CD4-positive, alpha-beta T cell (primary cell): ENCODE results near the gene LRRN1. TPM values are rescaled to one million over a fixed set of nuclear protein-coding genes. Genes with fewer than 3 reads are reported as not detected.
"Not testable (repeated sequence)": the region's sequence is repeated elsewhere in the genome, so short reads cannot be mapped to it uniquely, and the experiment has no call there.

ENCODE experiments used
- ATAC-seq: fragments of 200-7000 bp; cut with Tn5 transposase; one replicate; pipeline ENCODE4 v1.10.0; 2022; ENCODE audit warnings: mild to moderate bottlenecking; ENCODE audit not compliant: poor library complexity
- CTCF ChIA-PET: fragments of 350-600 bp; sonication (Branson Sonifier 250); formaldehyde crosslinking; loops from one replicate; lab custom pipeline; 2021; ENCODE audit warnings: antibody characterized with exemption, inconsistent platforms; lab: Charles Lee
- POLR2A ChIA-PET: fragments of 350-600 bp; sonication (Branson Sonifier 250); formaldehyde crosslinking; loops from one replicate; lab custom pipeline; 2021; ENCODE audit warnings: antibody characterized with exemption, inconsistent platforms; lab: Charles Lee
- DNase-seq, 14 experiments: peaks; one replicate each; pipeline ENCODE4 v3.0.0-alpha.2; 2013 to 2020; ENCODE audit warnings: mixed read lengths in 2 of 14
- H3K27ac ChIP-seq, 2 donors: one replicate each; pipeline versions ENCODE4 v1.5.1 to v1.7.0; 2013; ENCODE audit warnings: low read length in 2 of 2, low read depth in 1 of 2, mild to moderate bottlenecking in 1 of 2
- H3K27me3 ChIP-seq, 2 experiments: 1 replicate in 1 of 2; 2 replicates in 1 of 2; pipeline versions ENCODE4 v1.6.1 to v1.7.0; 2013; ENCODE audit warnings: low read length in 2 of 2, control low read depth in 1 of 2, mild to moderate bottlenecking in 1 of 2, moderate library complexity in 1 of 2; ENCODE audit not compliant: insufficient read depth in 2 of 2, control insufficient read depth in 1 of 2
- H3K36me3 ChIP-seq: one replicate; pipeline ENCODE4 v1.6.1; 2013; ENCODE audit warnings: low read length, control low read depth; ENCODE audit not compliant: insufficient read depth
- H3K4me1 ChIP-seq: one replicate; pipeline ENCODE4 v1.6.1; 2013; ENCODE audit warnings: low read length, control low read depth; ENCODE audit not compliant: insufficient read depth
- H3K4me3 ChIP-seq: one replicate; pipeline ENCODE4 v1.5.1; 2013; ENCODE audit warnings: mild to moderate bottlenecking, low read length, moderate library complexity
- H3K9me3 ChIP-seq, 2 experiments: 1 replicate in 1 of 2; 2 replicates in 1 of 2; pipeline versions ENCODE4 v1.6.1 to v1.7.0; 2013; ENCODE audit warnings: low read length in 2 of 2, mild to moderate bottlenecking in 2 of 2, control low read depth in 1 of 2, moderate library complexity in 1 of 2; ENCODE audit not compliant: control insufficient read depth in 1 of 2, insufficient read depth in 1 of 2
- H3K27ac Mint-ChIP-seq: one replicate; pipeline ENCODE4 v1.8.0; 2020; ENCODE audit warnings: mixed read lengths
- H3K27me3 Mint-ChIP-seq: one replicate; pipeline ENCODE4 v1.8.0; 2021; ENCODE audit warnings: mixed read lengths
- H3K36me3 Mint-ChIP-seq: one replicate; pipeline ENCODE4 v1.8.0; 2021; ENCODE audit warnings: low read depth, mixed read lengths
- H3K4me1 Mint-ChIP-seq: one replicate; pipeline ENCODE4 v1.8.0; 2021; ENCODE audit warnings: low read depth, mixed read lengths
- H3K4me3 Mint-ChIP-seq: one replicate; pipeline ENCODE4 v1.8.0; 2020; ENCODE audit warnings: mild to moderate bottlenecking, mixed read lengths
- H3K9me3 Mint-ChIP-seq: one replicate; pipeline ENCODE4 v1.8.0; 2020; ENCODE audit warnings: mixed read lengths
- CTCF ChIP-seq: fragments of 200-600 bp; IDR thresholded peaks from one replicate; pipeline ENCODE4 v1.8.0; 2022; ENCODE audit warnings: antibody characterized with exemption, mild to moderate bottlenecking
- intact Hi-C, 2 experiments: fragments of 100-400 bp; cut with DNase I in 1 of 2; cut with micrococcal nuclease in 1 of 2; formaldehyde crosslinking; loops; one replicate each; pipeline versions ENCODE4 v1.15.1 to v1.9.0; 2023 to 2025; cut with DNase I, micrococcal nuclease
- total RNA-seq, 174 experiments: library from RNA in 2 of 174; stranded (reverse) in 2 of 174; gene quantifications; one replicate each; pipeline ENCODE4 v1.2.3 and lab custom pipeline; 2021 to 2026

Gene LRRN1
- total RNA-seq, 2 experiments from 2014 or later = 0.20 TPM; not detected in 1

DNA sequence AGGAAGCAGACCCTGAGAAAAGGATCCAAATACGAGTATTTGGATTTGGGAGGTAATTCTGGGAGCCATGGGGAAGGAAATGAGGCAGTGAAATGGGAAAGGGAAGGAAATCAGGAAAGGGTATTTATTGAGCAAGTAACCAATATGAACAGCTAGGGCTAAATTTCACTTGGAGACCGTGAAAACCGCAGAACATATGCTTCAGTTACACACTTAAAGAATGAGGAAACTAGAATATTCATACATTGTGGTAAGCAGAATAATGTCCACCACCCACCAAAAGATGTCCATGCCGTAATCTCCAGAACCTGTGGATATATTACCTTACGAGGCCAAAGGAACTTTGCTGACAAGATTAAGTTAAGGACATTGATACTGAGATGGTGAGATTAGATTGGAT is 63.3 kb downstream of the LRRN1 start:
- intact Hi-C loops = no loop called here
- no peaks in the 10 kb centered on the region for H3K27me3 Mint-ChIP-seq
- peaks cover 5% of the 10 kb centered on the region for H3K9me3 Mint-ChIP-seq
- no peak for TF ChIP-seq CTCF
- Histone ChIP-seq H3K4me3 (no peak overlapping the region), H3K36me3 (no peaks in the 10 kb centered on the region), H3K9me3 (no peaks in the 10 kb centered on the region), H3K27me3 (no peaks in the 10 kb centered on the region), H3K4me1 (no peaks in the 10 kb centered on the region), H3K27ac (no peak overlapping the region)
- ATAC-seq (no peak), DNase-seq (no peak)
- H3K27ac Mint-ChIP-seq = no peak overlapping the region
- no peak overlapping the region for H3K4me3 Mint-ChIP-seq
- ChIA-PET CTCF (no interaction called here), POLR2A (no interaction called here)
- H3K4me1 Mint-ChIP-seq = no peaks in the 10 kb centered on the region
- H3K36me3 Mint-ChIP-seq = no peaks in the 10 kb centered on the region

- intact Hi-C loops = no loop called here
- no peaks in the 10 kb centered on the region for H3K9me3 Mint-ChIP-seq
- H3K4me1 ChIP-seq = no peaks in the 10 kb centered on the region
- TF ChIP-seq CTCF = no peak
- DNase-seq = no peak
- H3K36me3 Mint-ChIP-seq = no peaks in the 10 kb centered on the region
- POLR2A ChIA-PET = no interaction called here
- no peaks in the 10 kb centered on the region for H3K27me3 ChIP-seq
- CTCF ChIA-PET = no interaction called here
- no peaks in the 10 kb centered on the region for H3K36me3 ChIP-seq
- H3K27me3 Mint-ChIP-seq = no peaks in the 10 kb centered on the region
- no peak for ATAC-seq
- H3K9me3 ChIP-seq = no peaks in the 10 kb centered on the region
- no peak overlapping the region for H3K27ac ChIP-seq
- no peaks in the 10 kb centered on the region for H3K4me1 Mint-ChIP-seq
- H3K4me3 ChIP-seq = no peak overlapping the region
- H3K27ac Mint-ChIP-seq = no peak overlapping the region
- H3K4me3 Mint-ChIP-seq = no peak overlapping the region
Measured at GRCh38 chr3:3875491-3875890, 76.3 kb downstream of the LRRN1 start.

DNA sequence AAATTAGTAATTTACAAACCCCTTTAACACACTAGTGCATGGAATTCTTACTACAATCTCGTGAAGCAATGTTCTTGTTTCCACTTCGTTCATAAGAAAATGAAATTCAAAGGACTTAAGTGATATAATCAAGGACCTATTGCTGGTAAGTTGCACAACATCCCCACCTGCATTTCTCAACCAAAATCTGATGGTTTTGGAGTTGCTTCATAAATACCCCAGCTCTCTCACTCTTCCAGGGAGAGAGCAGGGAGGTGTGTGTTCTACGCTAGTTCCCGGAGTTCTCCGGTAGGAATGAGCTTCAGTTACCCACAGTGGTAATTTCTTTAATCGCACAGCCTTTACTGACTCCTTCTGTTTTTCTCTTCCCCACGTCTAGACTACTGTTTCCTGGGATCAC is 81.8 kb downstream of the LRRN1 start:
- no peak for TF ChIP-seq CTCF
- no peaks in the 10 kb centered on the region for H3K36me3 ChIP-seq
- Mint-ChIP-seq H3K27ac (no peak overlapping the region), H3K27me3 (no peaks in the 10 kb centered on the region), H3K36me3 (no peaks in the 10 kb centered on the region), H3K9me3 (peaks cover 2% of the 10 kb centered on the region), H3K4me3 (no peak overlapping the region), H3K4me1 (no peaks in the 10 kb centered on the region)
- no peak overlapping the region for H3K4me3 ChIP-seq
- H3K27ac ChIP-seq = no peak overlapping the region
- H3K4me1 ChIP-seq = no peaks in the 10 kb centered on the region
- ChIA-PET CTCF (no interaction called here), POLR2A (no interaction called here)
- DNase-seq = no peak
- no peaks in the 10 kb centered on the region for H3K9me3 ChIP-seq
- H3K27me3 ChIP-seq = no peaks in the 10 kb centered on the region
- ATAC-seq = no peak
- intact Hi-C loops = no loop called here

DNA sequence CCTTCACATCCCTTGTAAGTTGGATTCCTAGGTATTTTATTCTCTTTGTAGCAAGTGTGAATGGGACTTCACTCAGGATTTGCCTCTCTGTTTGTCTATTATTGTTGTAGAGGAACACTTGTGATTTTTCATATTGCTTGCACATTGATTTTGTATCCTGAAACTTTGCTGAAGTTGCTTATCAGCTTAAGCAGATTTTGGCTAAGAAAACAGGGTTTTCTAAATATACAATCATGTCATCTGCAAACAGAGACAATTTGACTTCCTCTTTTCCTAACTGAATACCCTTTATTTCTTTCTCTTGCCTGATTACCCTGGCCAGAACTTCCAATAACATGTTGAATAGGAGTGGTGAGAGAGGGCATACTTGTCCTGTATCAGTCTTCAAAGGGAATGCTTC is 88.1 kb downstream of the LRRN1 start:
- H3K27me3 Mint-ChIP-seq, intact Hi-C loops, ATAC-seq, H3K36me3 Mint-ChIP-seq, H3K4me1 ChIP-seq, H3K4me3 Mint-ChIP-seq, H3K4me3 ChIP-seq, POLR2A ChIA-PET, DNase-seq, H3K27me3 ChIP-seq, CTCF ChIA-PET, H3K27ac ChIP-seq, H3K27ac Mint-ChIP-seq, H3K4me1 Mint-ChIP-seq, H3K36me3 ChIP-seq: not testable (repeated sequence)
- peaks cover 12% of the 10 kb centered on the region for H3K9me3 Mint-ChIP-seq
- peaks cover 0 to 12% of the 10 kb centered on the region in 2 experiments for H3K9me3 ChIP-seq
